HG03039 (cell line): ENCODE results near the gene ITPRID1.
"Not testable (repeated sequence)": the region's sequence is repeated elsewhere in the genome, so short reads cannot be mapped to it uniquely, and the experiment has no call there.

Experiments used
- ATAC-seq: cut with Tn5 transposase; IDR thresholded peaks from one replicate; pipeline ENCODE4 v1.9.1; 2021; ENCODE audit warnings: mild to moderate bottlenecking, moderate library complexity; ENCODE audit not compliant: unreplicated experiment

The ITPRID1 gene

GRCh38 chr7:31516680-31517502, 3.0 kb downstream of the ITPRID1 start:
- no peak for ATAC-seq

GRCh38 chr7:31517513-31517912, 3.6 kb downstream of the ITPRID1 start:
- no peak for ATAC-seq

GRCh38 chr7:31518766-31519165, 4.9 kb downstream of the ITPRID1 start:
- no peak for ATAC-seq

GRCh38 chr7:31521336-31522010, 7.6 kb downstream of the ITPRID1 start:
- ATAC-seq: no peak

GRCh38 chr7:31526864-31527263, 13.0 kb downstream of the ITPRID1 start:
- no peak for ATAC-seq

- no peak for ATAC-seq
Measured at GRCh38 chr7:31529103-31529502, 15.2 kb downstream of the ITPRID1 start.

- not testable (repeated sequence) for ATAC-seq
Measured at GRCh38 chr7:31540651-31541185, 26.8 kb downstream of the ITPRID1 start.

- no peak for ATAC-seq
Measured at GRCh38 chr7:31545549-31545948, 31.7 kb downstream of the ITPRID1 start.

GRCh38 chr7:31549611-31550010, 35.7 kb downstream of the ITPRID1 start:
- no peak for ATAC-seq

- ATAC-seq: no peak
Measured at GRCh38 chr7:31550432-31550831, 36.5 kb downstream of the ITPRID1 start.

GRCh38 chr7:31553661-31554081, 39.8 kb downstream of the ITPRID1 start:
- ATAC-seq: no peak

- ATAC-seq: no peak
Measured at GRCh38 chr7:31562002-31562401, 48.1 kb downstream of the ITPRID1 start.

- ATAC-seq: no peak
Measured at GRCh38 chr7:31563522-31563921, 49.6 kb downstream of the ITPRID1 start.

GRCh38 chr7:31563951-31564350, 50.1 kb downstream of the ITPRID1 start:
- no peak for ATAC-seq

GRCh38 chr7:31564661-31565060, 50.8 kb downstream of the ITPRID1 start:
- ATAC-seq: no peak

- no peak for ATAC-seq
Measured at GRCh38 chr7:31569528-31569927, 55.6 kb downstream of the ITPRID1 start.

GRCh38 chr7:31583526-31583925, 69.6 kb downstream of the ITPRID1 start:
- ATAC-seq: no peak

GRCh38 chr7:31583942-31584341, 70.1 kb downstream of the ITPRID1 start:
- no peak for ATAC-seq

- ATAC-seq: no peak
Measured at GRCh38 chr7:31595390-31595789, 81.5 kb downstream of the ITPRID1 start.

- no peak for ATAC-seq
Measured at GRCh38 chr7:31602041-31602625, 88.2 kb downstream of the ITPRID1 start.

- no peak for ATAC-seq
Measured at GRCh38 chr7:31603046-31603445, 89.2 kb downstream of the ITPRID1 start.

- no peak for ATAC-seq
Measured at GRCh38 chr7:31613604-31614003, 99.7 kb downstream of the ITPRID1 start.
